Suprapubic skin (tissue), 4 donors: Measurements from ENCODE around the gene PREPL. TPM values are rescaled to one million over a fixed set of nuclear protein-coding genes. Genes with fewer than 3 reads are reported as not detected.

Experiments used
- DNase-seq, 2 donors: peaks; one replicate each; pipeline ENCODE4 v3.0.0-alpha.2; 2019; ENCODE audit warnings: low spot score in 2 of 2
- H3K27ac ChIP-seq: fragments of 200-600 bp; sonication (generic); one replicate; pipeline ENCODE4 v1.5.1; 2019
- H3K27me3 ChIP-seq: fragments of 200-600 bp; sonication (generic); one replicate; pipeline ENCODE4 v1.5.1; 2019
- H3K36me3 ChIP-seq: fragments of 200-600 bp; sonication (generic); one replicate; pipeline ENCODE4 v1.5.1; 2019
- H3K4me1 ChIP-seq: fragments of 200-600 bp; sonication (generic); one replicate; pipeline ENCODE4 v1.5.1; 2019
- H3K4me3 ChIP-seq: fragments of 200-600 bp; sonication (generic); one replicate; pipeline ENCODE4 v1.5.1; 2019; ENCODE audit warnings: mild to moderate bottlenecking
- H3K9me3 ChIP-seq: fragments of 200-600 bp; sonication (generic); one replicate; pipeline ENCODE4 v1.5.1; 2019
- CTCF ChIP-seq, 2 donors: fragments of 200-600 bp in 1 of 2; fragments of 450-650 bp in 1 of 2; sonication (generic) in 1 of 2; IDR thresholded peaks; one replicate each; pipeline ENCODE4 v1.5.1; 2016 to 2019; ENCODE audit warnings: antibody characterized with exemption in 2 of 2, mild to moderate bottlenecking in 1 of 2, moderate library complexity in 1 of 2
- EP300 ChIP-seq: sonication (generic); formaldehyde crosslinking; IDR thresholded peaks from one replicate; pipeline ENCODE4 v1.6.1; 2017; ENCODE audit warnings: antibody characterized with exemption
- POLR2A ChIP-seq, 2 donors: fragments of 450-650 bp; IDR thresholded peaks; one replicate each; pipeline ENCODE4 v1.6.1; 2017; ENCODE audit warnings: antibody characterized with exemption in 2 of 2, mild to moderate bottlenecking in 2 of 2, moderate library complexity in 2 of 2
- POLR2AphosphoS5 ChIP-seq, 3 donors: sonication (generic); formaldehyde crosslinking; IDR thresholded peaks; one replicate each; pipeline ENCODE4 v1.6.1; 2017; ENCODE audit warnings: antibody characterized with exemption in 3 of 3
- WGBS: methylation state at CpG from one replicate; pipeline ENCODE4 v1.1.5; 2018; 5-methylcytosine and 5-hydroxymethylcytosine counted together
- total RNA-seq, 4 donors: library from RNA; depleted of rRNA; stranded (reverse); fragments of >200 nt; gene quantifications; one replicate each; pipeline ENCODE4 v1.1.0, GENCODE V29; 2016

Gene PREPL
- total RNA-seq, 4 donors from 2014 or later = 25.9 to 51.9 (median 32.2) TPM

DNA sequence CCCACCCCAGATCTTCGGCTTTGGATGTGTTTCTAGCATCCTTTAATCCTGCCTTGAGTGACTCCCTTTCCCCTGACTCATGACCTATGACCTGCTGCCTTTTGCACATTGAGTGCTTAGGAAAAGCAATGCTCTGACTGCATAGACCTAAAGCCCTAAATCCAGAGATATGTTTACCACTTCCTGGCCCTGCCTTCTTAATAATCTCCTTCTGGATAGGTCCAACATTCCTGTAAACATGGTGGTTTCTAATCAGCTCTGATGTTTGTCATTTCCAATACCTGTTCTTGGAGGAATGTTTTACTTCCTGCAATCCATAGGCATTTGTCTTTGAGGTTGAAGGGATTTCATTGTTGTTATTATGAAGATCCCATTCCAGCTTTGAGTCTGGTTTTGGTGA, 83.8 kb downstream of the PREPL start:
- Histone ChIP-seq H3K4me3 (no peak overlapping the region), H3K27ac (no peak overlapping the region), H3K27me3 (no peaks in the 10 kb centered on the region), H3K9me3 (no peaks in the 10 kb centered on the region), H3K4me1 (peaks cover 6% of the 10 kb centered on the region), H3K36me3 (no peaks in the 10 kb centered on the region)
- TF ChIP-seq CTCF (IDR thresholded peaks at IDR 0.05) = no peak
- no peak for TF ChIP-seq EP300
- no peak for TF ChIP-seq POLR2A (IDR thresholded peaks at IDR 0.05)
- TF ChIP-seq POLR2AphosphoS5 (IDR thresholded peaks at IDR 0.05) = no peak
- DNase-seq = no peak
- 69% methylated on average over 1 of the region's 1 CpG for WGBS

DNA sequence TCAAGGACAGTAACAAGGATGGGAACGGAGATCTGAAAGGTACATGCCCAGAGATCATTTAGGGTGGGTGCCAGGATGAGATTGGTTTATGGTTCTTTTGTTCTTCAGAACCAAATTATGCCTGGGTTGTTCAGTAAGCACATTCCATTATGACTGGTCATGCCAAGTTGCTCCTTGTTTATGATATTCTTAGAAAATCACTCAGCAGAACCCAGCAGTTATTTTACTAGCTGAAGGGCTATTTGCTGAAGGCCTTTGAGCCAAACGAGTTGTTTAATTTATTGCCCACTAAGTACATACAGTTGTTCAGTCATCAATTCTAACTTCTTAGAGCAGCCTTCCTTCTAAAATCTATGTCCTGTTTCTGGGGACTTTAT, 85.4 kb downstream of the PREPL start:
- Histone ChIP-seq H3K36me3 (no peaks in the 10 kb centered on the region), H3K4me1 (peaks cover 6% of the 10 kb centered on the region), H3K27me3 (no peaks in the 10 kb centered on the region), H3K4me3 (no peak overlapping the region), H3K27ac (no peak overlapping the region), H3K9me3 (no peaks in the 10 kb centered on the region)
- WGBS = 2% methylated on average over 2 of the region's 2 CpGs
- TF ChIP-seq POLR2AphosphoS5 (IDR thresholded peaks at IDR 0.05) (no peak), POLR2A (IDR thresholded peaks at IDR 0.05) (no peak), CTCF (IDR thresholded peaks at IDR 0.05) (no peak)
- no peak for DNase-seq

DNA sequence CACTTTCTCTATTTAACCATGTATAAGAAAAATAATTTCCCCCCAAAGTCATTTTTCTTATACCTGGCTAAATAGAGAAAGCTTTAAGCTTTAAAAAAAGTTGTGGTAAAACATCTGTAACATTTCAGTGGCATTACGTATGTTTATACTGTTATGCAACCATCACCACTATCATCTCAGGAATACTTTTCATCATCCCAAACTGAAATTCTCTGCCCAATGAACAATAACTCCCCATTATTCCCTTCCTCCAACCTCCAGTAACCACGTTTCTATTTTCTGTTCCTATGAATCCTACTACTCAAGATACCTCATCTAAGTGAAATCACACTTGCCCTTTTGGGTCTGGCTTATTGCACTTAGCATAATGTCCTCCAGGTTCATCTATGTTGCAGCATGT, 87.7 kb downstream of the PREPL start:
- no peak overlapping the region for H3K27ac ChIP-seq
- no peak overlapping the region for H3K4me3 ChIP-seq
- 66% methylated on average over 2 of the region's 2 CpGs for WGBS
- H3K36me3 ChIP-seq = no peaks in the 10 kb centered on the region
- DNase-seq = no peak
- peaks cover 9% of the 10 kb centered on the region for H3K4me1 ChIP-seq
- no peaks in the 10 kb centered on the region for H3K9me3 ChIP-seq
- no peak for TF ChIP-seq CTCF (IDR thresholded peaks at IDR 0.05)
- TF ChIP-seq POLR2A (IDR thresholded peaks at IDR 0.05) = no peak
- no peak for TF ChIP-seq POLR2AphosphoS5 (IDR thresholded peaks at IDR 0.05)
- TF ChIP-seq EP300 = no peak
- no peaks in the 10 kb centered on the region for H3K27me3 ChIP-seq

DNA sequence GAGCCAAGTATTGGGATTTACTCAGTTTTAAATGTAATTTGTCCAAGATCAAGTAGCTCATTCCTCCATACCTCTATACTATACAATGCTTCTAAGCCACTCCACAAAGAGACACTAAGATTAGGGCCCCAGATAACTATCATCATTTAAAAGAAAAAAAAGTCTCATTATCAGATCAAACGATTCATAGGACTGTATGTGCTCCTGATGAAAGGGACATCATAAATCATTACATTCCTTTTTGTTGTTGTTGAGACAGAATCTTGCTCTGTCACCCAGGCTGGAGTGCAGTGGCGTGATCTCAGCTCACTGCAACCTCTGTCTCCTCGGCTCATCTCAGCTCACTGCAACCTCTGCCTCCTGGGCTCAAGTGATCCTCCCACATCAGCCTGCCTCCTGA, 88.2 kb downstream of the PREPL start:
- no peak overlapping the region for H3K27ac ChIP-seq
- peaks cover 14% of the 10 kb centered on the region for H3K4me1 ChIP-seq
- WGBS = 43% methylated on average over 3 of the region's 3 CpGs
- DNase-seq = no peak
- H3K9me3 ChIP-seq = no peaks in the 10 kb centered on the region
- H3K27me3 ChIP-seq = no peaks in the 10 kb centered on the region
- no peak overlapping the region for H3K4me3 ChIP-seq
- TF ChIP-seq CTCF (IDR thresholded peaks at IDR 0.05) = no peak
- no peak for TF ChIP-seq POLR2AphosphoS5 (IDR thresholded peaks at IDR 0.05)
- no peak for TF ChIP-seq EP300
- no peak for TF ChIP-seq POLR2A (IDR thresholded peaks at IDR 0.05)
- no peaks in the 10 kb centered on the region for H3K36me3 ChIP-seq

DNA sequence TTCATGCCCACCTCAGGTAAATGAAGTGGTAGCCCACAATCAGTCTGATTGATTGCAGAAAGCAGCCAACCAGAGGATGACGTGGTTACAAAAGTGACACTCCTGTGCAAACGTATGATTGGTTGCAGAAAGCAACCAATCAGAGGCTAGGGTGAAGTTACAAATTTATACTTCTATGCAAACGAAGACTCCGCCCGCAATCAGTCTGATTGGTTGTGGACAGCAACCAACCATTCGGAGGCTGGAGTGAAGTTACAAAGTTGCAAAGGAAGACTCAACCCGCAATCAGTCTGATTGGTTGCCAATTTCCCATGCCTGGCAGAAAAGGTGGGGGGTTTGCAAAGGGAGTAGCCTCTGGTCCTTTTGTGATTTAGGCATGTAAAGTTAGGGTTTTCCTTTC, 90.0 kb downstream of the PREPL start:
- Histone ChIP-seq H3K27ac (no peak overlapping the region), H3K4me1 (peaks cover 21% of the 10 kb centered on the region), H3K27me3 (no peaks in the 10 kb centered on the region), H3K9me3 (no peaks in the 10 kb centered on the region), H3K4me3 (no peak overlapping the region), H3K36me3 (no peaks in the 10 kb centered on the region)
- WGBS = 96% methylated on average over 7 of the region's 7 CpGs
- DNase-seq = no peak
- TF ChIP-seq CTCF (IDR thresholded peaks at IDR 0.05) (no peak), POLR2AphosphoS5 (IDR thresholded peaks at IDR 0.05) (no peak), POLR2A (IDR thresholded peaks at IDR 0.05) (no peak), EP300 (no peak)
